IPS-18c (cell line): ENCODE data around the gene PGPEP1.
A peak's percentile ranks its signal among the peaks of the same experiment; 100 is the strongest.

ENCODE experiments used
- H3K4me3 ChIP-seq: 2 replicates; pipeline ENCODE4 v1.7.0; 2013; ENCODE audit warnings: low read depth, mild to moderate bottlenecking, low read length, moderate library complexity; ENCODE audit not compliant: insufficient read depth
- H3K9me3 ChIP-seq: one replicate; pipeline ENCODE4 v1.6.1; 2013; ENCODE audit warnings: mild to moderate bottlenecking, low read length, moderate library complexity; ENCODE audit not compliant: control insufficient read depth, insufficient read depth

Gene PGPEP1

GRCh38 chr19:18417250-18418028 is 77.0 kb downstream of the PGPEP1 start:
- Histone ChIP-seq H3K9me3 (no peaks in the 10 kb centered on the region), H3K4me3 (peak overlapping the region; percentile 63)

GRCh38 chr19:18418029-18418482 is 77.7 kb downstream of the PGPEP1 start:
- H3K4me3 ChIP-seq = peak overlapping the region; percentile 46
- no peaks in the 10 kb centered on the region for H3K9me3 ChIP-seq

- H3K4me3 ChIP-seq = peak overlapping the region; percentile 34
Observed at GRCh38 chr19:18418483-18419194, 78.2 kb downstream of the PGPEP1 start.

GRCh38 chr19:18419195-18419698 is 78.8 kb downstream of the PGPEP1 start, which contains the start of gene SSBP4:
Gene SSBP4 (plus strand): TSS chr19:18419398. CDS start chr19:18419649, 251 bp downstream.
- H3K4me3 ChIP-seq = peak within 1 kb of the TSS; percentile 56
- H3K9me3 ChIP-seq = no peaks in the 10 kb centered on the region

More at GRCh38 chr19:18418483-18419194, 78.2 kb downstream of the PGPEP1 start:
- no peaks in the 10 kb centered on the region for H3K9me3 ChIP-seq
